Activated CD8-positive, alpha-beta memory T cell treated with anti-CD3 and anti-CD28 coated beads, Interleukin-2, amount 50 U/mL, for 4 hours (primary cell): Measurements from ENCODE around the gene ASPHD1.
"Not testable (repeated sequence)": the region's sequence is repeated elsewhere in the genome, so short reads cannot be mapped to it uniquely, and the experiment has no call there.

Experiments used
- DNase-seq: peaks from one replicate; pipeline ENCODE4 v3.0.0-alpha.2; 2020

The ASPHD1 gene

DNA sequence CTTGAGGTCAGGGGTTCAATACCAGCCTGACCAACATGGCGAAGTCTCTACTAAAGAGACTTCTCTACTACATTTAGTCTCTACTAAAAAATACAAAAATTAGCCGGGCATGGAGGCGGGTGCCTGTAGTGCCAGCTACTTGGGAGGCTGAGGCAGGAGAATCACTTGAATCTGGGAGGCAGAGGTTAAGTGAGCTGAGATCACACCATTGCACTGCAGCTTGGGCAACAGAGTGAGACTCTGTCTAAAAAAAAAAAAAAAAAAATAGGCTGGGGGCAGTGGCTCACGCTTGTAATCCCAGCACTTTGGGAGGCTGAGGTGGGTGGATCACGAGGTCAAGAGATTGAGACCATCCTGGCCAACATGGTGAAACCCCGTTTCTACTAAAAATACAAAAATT lies 9.6 kb downstream of the ASPHD1 start:
- not testable (repeated sequence) for DNase-seq

DNA sequence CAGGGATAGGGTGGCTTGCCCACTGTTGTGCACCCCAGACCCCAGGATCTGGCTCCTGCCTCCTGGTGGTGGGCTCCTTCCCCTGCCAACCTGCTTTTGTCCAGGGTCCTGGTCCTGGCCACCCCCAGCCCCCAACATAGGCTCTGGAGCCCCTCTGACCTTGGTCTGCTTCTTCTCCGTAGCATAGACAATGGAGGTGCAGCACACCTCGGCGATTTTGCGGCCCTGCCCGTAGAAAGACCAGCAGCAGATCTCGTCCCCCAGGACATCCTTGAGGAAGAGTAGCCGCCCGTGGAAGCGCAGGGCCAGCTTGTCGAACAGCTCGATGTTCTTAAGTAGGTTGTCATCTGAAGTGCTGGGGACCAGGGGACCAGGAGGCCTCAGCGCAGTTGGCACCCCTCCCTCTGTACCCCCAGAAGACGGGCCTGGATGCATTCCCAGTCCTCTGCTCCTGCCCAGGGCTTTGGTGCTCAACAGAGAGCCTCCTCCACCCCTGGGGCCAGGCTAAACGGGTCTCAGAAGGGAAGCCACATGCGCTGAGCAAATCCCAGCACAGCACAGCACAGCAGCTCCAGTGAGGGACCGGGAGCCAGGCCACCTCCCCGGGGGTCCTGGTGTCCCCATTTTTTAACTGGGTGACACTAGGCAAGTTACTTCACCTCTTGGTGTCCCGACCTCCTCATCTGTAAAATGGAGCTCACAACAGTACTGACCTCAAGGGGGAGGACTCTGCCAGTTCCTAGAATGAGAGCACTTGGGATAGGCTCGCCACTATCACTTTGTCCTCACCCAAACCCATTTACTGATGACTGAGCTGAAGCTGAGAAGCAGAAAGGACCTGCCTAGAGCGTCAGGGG lies 10.8 kb downstream of the ASPHD1 start:
- DNase-seq: no peak

DNA sequence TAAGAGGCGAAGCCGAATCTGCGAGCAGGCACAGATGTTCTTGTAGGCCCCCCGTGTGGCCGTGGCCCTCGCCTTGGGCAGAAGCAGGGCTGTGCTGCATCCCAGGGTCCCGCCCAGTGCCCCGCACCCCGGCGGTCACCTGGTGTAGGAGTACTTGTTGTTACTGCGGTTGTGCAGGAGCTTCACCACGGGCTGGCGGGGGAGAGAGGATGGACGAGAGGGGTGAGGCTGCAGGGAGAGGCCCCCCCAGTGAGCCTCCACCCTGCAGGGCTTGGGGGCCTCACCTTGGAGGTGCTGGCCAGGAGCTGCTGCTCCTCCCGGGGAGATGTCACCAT lies 11.4 kb downstream of the ASPHD1 start:
- no peak for DNase-seq

GRCh38 chr16:29912087-29912486 lies 11.8 kb downstream of the ASPHD1 start:
- no peak for DNase-seq

DNA sequence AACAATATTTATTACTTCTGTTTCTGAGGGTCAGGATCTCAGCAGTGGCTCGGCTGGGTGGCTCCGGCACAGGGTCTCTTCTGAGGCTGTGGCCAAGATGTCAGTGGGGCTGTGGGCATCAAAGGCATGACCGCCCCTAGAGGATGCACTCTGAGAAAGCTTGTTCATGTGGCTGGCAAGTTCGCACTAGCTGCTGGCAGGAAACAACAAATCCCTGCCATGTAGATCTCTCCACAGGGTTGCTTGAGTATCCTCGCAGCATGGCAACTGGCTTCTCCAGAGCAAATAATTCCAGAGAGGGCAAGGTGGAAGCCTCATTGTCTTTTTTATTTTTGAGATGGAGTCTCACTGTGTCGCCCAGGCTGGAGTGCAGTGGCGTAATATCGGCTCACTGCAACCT lies 13.2 kb downstream of the ASPHD1 start:
- DNase-seq: no peak

GRCh38 chr16:29915590-29916247 lies 15.4 kb downstream of the ASPHD1 start:
- no peak for DNase-seq

DNA sequence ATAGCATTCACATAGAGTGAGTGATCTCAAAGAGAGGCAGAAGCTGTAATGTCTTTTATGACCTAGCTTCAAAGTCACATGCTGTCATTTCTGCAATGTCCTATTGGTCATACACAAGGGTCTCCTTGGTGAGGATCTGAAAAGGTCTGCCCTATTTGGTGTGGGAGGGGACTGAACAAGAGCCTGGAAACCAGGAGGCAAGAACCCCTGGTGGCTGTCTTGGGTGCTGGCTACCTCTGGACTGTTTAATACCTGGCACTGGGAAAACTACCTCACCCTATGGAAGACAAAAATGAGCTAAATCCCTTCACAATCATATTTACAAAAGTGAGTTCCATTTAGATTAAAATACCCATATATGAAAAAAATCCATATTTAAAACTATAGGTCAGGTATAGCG lies 16.7 kb downstream of the ASPHD1 start:
- no peak for DNase-seq

DNA sequence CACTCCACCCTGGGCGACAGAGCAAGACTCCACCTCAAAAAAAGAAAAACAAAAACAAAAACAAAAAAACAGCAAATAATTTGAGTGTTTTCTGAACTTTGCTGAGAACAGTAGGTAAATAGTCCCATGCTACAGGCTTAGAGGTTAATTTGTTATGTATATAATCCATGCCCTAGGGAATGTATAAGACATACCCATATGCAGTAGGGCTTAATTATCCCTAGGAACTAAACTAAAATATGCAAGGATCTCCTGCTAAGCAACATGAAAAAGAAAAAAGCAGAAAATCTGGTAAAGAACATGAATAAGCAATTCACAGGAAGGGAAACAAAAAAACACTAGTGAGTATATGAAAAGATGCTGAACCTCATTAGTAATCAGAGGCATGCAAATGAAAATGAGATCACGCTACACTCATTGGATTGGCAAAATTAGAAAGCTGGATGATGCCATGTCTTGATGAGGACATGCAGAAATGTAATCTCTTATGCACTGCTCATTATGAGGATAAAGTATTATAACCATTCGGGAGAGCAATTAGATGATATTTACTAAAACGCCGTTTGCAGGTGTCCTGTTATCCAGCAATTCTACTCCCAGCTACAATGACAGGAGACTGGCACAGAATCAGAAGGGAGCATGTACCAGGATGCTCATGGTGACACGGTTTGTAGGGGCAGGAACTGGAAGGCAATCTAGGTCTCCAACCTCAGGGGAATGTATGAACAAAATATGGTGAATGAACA lies 20.2 kb downstream of the ASPHD1 start:
- DNase-seq: no peak

DNA sequence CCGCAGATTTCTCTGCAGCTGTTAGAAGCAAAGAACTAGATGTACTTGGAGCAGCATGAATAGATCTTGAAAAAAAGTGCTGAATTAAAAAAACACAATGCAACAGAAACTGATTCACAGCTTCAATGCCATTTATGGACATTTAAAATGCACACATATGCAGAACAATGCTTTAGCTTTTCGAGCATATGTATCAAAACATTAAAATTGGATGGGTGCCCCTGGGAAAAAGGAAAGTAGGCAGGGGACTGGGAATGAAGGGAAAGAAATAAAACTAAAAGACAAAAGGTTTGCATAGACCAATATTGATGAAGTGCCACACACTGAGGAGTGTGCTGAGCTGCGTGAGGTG lies 20.7 kb downstream of the ASPHD1 start:
- DNase-seq: no peak

DNA sequence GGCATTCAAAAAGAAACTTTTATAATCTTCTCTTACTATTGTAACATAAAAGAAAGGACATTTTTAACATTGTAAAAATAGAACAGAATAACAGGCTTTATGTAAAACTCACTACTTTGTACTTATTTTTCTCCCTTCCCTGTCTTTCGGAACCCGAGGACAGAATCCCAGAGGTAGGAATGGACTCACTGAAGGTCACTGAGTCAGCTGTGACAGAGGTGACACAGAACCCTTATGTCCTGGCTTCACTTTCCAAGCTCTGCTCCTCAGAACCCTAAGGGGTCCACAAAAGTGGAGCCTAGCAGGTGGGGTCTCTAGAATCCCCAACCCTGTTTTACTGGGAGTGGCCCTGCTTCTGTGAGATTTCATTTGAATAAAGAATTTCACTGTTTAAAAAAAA lies 22.0 kb downstream of the ASPHD1 start:
- no peak for DNase-seq

- DNase-seq: no peak
Measured at GRCh38 chr16:29922986-29923501, 22.8 kb downstream of the ASPHD1 start.

DNA sequence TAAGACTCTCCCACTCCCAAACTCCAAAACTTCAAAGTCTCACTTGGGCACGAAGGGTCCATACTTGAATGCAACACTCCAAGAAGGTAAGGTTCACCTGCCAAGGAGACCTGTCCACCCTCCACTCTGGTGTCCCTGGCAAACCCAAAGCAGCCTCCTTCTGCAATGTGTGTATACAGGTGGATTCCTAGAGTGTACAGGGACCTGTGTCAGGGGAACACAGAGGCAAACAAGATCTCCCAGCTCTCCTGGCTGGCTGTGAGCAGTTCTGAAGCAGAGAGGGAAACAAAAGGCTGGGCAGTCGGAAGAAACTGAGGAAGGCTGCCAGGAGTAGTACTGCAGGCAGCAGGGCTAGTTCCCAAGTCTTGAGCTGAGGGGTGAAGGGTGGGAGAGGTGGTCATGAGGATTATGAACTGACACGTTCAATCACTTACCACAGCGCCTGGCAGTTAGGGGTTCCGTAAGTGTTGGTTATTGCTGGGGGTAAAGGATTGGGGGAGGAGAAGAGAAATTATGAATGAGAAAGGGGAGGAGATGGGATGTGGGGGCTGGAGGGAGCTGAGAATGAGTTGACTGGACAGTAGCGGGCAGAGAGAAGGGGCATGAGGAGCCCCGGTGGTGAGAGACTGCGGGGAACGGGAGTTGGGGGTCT lies 24.9 kb downstream of the ASPHD1 start:
- no peak for DNase-seq

DNA sequence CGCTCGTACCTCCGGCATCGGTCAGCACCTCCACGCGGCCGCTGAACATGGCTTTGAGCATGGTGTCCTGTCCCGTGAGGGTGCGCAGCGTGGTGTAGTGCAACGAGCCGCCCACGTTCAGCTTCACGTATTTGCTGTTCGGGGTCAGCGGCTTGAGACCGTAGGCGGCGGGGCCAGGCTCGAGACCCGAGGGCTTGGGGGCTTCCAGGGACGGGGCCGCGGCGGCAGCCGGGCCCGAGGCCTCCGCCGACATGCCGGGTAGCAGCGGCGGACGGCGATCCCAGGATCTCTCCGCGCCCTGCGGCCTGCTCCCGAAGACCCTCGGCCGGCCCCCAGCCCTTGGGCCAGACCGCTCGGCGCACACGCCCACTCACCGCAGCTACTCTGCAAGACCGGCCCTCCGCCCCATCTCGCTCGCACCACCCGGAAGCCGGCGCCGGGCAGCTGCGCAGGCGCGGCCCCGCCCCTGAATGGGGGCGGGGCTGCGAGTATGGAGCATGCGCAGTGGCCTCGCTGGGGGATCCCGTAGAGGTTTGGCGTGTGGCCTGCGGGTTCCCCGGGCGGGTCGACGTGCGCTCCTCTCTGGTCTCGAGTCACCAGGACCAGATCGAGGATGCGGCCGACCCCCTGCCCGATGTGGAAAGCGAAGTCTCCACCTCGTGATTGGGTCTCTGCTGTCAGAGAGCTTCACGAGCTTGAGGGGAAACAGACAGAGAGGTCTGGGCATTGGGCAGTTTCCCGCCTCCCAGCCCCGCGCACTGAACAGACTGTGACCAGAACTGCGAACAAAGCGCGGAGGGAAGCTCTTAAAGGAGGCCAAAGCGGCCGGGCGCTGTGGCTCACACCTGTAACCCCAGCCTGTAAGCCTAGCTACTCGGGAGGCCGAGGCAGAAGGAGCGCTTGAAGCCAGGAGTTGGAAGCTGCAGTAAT lies 25.8 kb downstream of the ASPHD1 start, which contains the start of gene KCTD13:
KCTD13 (minus strand) TSS at position 446 of the 930 bp plus-strand sequence; CDS start at position 253, 193 bp downstream.
- peak; percentile 86 for DNase-seq

GRCh38 chr16:29926711-29927052 lies 26.4 kb downstream of the ASPHD1 start:
- DNase-seq: no peak

DNA sequence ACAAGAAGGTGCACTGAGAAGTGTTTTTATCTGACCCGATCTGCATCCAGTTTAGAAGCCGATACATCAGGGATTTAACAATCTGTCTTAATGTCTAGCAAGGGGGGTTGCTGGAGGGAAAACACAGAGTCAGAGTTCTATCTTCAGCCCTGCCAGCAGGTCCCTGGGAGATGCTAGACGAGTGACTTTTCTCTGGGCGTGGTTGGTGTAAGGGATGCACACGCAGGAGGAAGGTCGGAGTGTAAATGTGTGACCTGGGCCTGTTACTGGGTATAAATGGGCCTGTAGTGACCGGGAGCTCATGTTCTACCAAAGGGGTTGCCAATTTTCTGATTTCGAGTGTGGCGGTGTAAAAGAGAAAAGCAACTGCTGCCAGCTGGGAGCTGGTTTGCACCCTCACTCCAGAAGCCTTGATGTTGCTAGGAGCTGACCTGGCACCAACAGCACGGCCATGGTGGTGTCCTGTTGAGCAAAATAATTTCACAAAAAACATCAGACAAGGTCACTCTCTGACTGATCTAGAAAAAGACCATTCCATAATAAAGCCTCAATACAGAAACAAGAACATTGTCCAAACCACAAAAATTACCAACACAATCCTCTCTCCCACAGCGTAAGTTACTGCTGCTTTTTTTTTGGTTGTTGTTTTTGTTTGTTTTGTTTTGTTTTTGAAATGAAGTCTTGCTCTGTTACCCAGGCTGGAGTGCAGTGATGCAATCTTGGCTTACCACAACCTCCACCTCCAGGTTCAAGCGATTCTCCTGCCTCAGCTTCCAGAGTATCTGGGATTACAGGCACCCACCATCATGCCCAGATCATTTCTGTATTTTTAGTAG lies 27.0 kb downstream of the ASPHD1 start:
- DNase-seq: no peak

- not testable (repeated sequence) for DNase-seq
Measured at GRCh38 chr16:29931750-29932149, 31.5 kb downstream of the ASPHD1 start.

- no peak for DNase-seq
Measured at GRCh38 chr16:29940656-29941055, 40.4 kb downstream of the ASPHD1 start.

GRCh38 chr16:29943846-29944799 lies 43.8 kb downstream of the ASPHD1 start:
- no peak for DNase-seq

- no peak for DNase-seq
Measured at GRCh38 chr16:29947897-29948296, 47.6 kb downstream of the ASPHD1 start.
